ENCODE measurements around the gene TUB.

GRCh38 chr11:8067567-8067928, 13.5 kb upstream of the TUB start:
- no peak for TF ChIP-seq FOSL2 (IDR thresholded peaks at IDR 0.05; ENCODE audit: borderline replicate concordance, low read depth)
- no peak for TF ChIP-seq CHD2 (IDR thresholded peaks at IDR 0.05; ENCODE audit: low read length, partially characterized antibody)
- no peak for TF ChIP-seq EZH2phosphoT487 (IDR thresholded peaks at IDR 0.05; ENCODE audit: borderline replicate concordance, low read depth)
- TF ChIP-seq PBX3 (IDR thresholded peaks at IDR 0.05), result no peak

All from SK-N-SH (cell line).